AG09319 (cell line): ENCODE results near the gene RAB19.

Experiments used
- DNase-seq: peaks from one replicate; pipeline ENCODE4 v3.0.0-alpha.2; 2010; ENCODE audit warnings: low read depth; ENCODE audit errors: extremely low read depth
- TF ChIP-seq, protein P1 (sequence below): IDR thresholded peaks from 2 replicates; pipeline ENCODE4 v1.5.1; 2011; ENCODE audit warnings: low read depth, mild to moderate bottlenecking, inconsistent platforms, low read length, moderate library complexity

RAB19 gene

DNA sequence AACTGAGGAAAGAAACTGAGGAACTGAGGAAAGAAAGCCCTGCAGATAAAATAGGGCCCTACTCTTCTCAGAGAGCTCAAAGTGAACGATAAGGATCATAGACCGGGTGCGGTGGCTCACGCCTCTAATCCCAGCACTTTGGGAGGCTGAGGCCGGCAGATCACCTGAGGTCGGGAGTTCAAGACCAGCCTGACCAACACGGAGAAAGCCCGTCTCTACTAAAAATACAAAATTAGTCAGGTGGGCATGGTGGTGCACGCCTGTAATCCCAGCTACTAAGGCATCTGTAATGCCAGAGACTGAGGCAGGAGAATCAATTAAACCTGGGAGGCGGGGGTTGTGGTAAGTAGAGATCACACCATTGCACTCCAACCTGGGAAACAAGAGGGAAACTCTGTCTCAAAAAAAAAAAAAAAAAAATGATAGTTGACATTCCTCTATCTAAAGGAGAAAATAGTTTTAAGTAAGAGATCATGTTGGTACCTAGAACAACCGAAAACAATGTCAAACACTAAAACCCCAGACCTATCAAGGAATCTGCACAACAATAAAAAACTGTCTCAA lies 72.9 kb downstream of the RAB19 start:
- TF ChIP-seq, protein P1, sequence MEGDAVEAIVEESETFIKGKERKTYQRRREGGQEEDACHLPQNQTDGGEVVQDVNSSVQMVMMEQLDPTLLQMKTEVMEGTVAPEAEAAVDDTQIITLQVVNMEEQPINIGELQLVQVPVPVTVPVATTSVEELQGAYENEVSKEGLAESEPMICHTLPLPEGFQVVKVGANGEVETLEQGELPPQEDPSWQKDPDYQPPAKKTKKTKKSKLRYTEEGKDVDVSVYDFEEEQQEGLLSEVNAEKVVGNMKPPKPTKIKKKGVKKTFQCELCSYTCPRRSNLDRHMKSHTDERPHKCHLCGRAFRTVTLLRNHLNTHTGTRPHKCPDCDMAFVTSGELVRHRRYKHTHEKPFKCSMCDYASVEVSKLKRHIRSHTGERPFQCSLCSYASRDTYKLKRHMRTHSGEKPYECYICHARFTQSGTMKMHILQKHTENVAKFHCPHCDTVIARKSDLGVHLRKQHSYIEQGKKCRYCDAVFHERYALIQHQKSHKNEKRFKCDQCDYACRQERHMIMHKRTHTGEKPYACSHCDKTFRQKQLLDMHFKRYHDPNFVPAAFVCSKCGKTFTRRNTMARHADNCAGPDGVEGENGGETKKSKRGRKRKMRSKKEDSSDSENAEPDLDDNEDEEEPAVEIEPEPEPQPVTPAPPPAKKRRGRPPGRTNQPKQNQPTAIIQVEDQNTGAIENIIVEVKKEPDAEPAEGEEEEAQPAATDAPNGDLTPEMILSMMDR = no peak
- DNase-seq = no peak
